Nephron (organoid): ENCODE data around the gene SEZ6L.

Experiments used
- H3K27ac Mint-ChIP-seq, 3 experiments: 2 replicates each; pipeline ENCODE4 v1.8.0; 2020; ENCODE audit warnings: mixed read lengths in 3 of 3, mild to moderate bottlenecking in 2 of 3, moderate library complexity in 1 of 3
- H3K27me3 Mint-ChIP-seq: 2 replicates; pipeline ENCODE4 v1.8.0; 2021; ENCODE audit warnings: low read depth, mild to moderate bottlenecking, moderate library complexity, mixed read lengths
- H3K36me3 Mint-ChIP-seq: 2 replicates; pipeline ENCODE4 v1.8.0; 2020; ENCODE audit warnings: low read depth, mixed read lengths
- H3K4me1 Mint-ChIP-seq: 2 replicates; pipeline ENCODE4 v1.8.0; 2020; ENCODE audit warnings: mixed read lengths
- H3K4me3 Mint-ChIP-seq, 3 experiments: 2 replicates each; pipeline ENCODE4 v1.8.0; 2020; ENCODE audit warnings: mild to moderate bottlenecking in 3 of 3, mixed read lengths in 3 of 3, moderate library complexity in 2 of 3
- H3K9me3 Mint-ChIP-seq: 2 replicates; pipeline ENCODE4 v1.8.0; 2020; ENCODE audit warnings: mixed read lengths
- CTCF ChIP-seq, 3 experiments: fragments of 200-600 bp; sonication (generic); IDR thresholded peaks; one replicate each; pipeline ENCODE4 v1.5.0; 2021; ENCODE audit warnings: antibody characterized with exemption in 3 of 3; ENCODE audit not compliant: unreplicated experiment in 3 of 3

SEZ6L gene

DNA sequence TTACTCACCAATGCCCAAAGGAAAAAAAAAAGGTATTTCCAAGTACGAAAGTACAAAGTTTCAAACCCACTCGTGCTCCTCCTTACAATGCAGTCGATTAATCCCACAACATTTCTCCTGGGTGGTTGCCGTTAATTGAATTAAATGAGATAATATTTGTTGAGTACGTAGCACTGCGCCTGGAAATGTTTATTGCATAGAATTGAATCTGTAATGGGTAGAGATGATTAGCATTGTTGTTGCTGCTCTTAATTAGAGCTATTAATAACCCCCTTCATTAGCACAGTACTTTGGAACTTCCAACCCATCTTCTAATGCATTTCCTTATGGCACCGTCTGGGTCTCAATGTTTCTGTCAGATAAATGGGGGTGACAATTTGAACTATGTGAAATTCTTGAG is 77.3 kb downstream of the SEZ6L start:
- no peak overlapping the region for H3K4me3 Mint-ChIP-seq
- H3K4me1 Mint-ChIP-seq: no peaks in the 10 kb centered on the region
- H3K27ac Mint-ChIP-seq: no peak overlapping the region
- peaks cover 35% of the 10 kb centered on the region for H3K27me3 Mint-ChIP-seq
- H3K36me3 Mint-ChIP-seq: no peaks in the 10 kb centered on the region
- TF ChIP-seq CTCF (IDR thresholded peaks at IDR 0.05; ENCODE audit: unreplicated experiment in 3 of 3): no peak
- H3K9me3 Mint-ChIP-seq: peaks cover 3% of the 10 kb centered on the region

- Mint-ChIP-seq H3K27me3 (peaks cover 16% of the 10 kb centered on the region), H3K27ac (no peak overlapping the region), H3K4me3 (no peak overlapping the region), H3K9me3 (peaks cover 3% of the 10 kb centered on the region), H3K4me1 (no peaks in the 10 kb centered on the region), H3K36me3 (no peaks in the 10 kb centered on the region)
- TF ChIP-seq CTCF (IDR thresholded peaks at IDR 0.05; ENCODE audit: unreplicated experiment in 3 of 3): no peak
Measured at GRCh38 chr22:26251869-26252268, 82.6 kb downstream of the SEZ6L start.

- Mint-ChIP-seq H3K27ac (no peak overlapping the region), H3K36me3 (no peaks in the 10 kb centered on the region), H3K27me3 (peaks cover 13% of the 10 kb centered on the region), H3K4me3 (no peak overlapping the region), H3K4me1 (no peaks in the 10 kb centered on the region), H3K9me3 (no peaks in the 10 kb centered on the region)
- TF ChIP-seq CTCF (IDR thresholded peaks at IDR 0.05; ENCODE audit: unreplicated experiment in 3 of 3): no peak
Measured at GRCh38 chr22:26259510-26259909, 90.2 kb downstream of the SEZ6L start.

DNA sequence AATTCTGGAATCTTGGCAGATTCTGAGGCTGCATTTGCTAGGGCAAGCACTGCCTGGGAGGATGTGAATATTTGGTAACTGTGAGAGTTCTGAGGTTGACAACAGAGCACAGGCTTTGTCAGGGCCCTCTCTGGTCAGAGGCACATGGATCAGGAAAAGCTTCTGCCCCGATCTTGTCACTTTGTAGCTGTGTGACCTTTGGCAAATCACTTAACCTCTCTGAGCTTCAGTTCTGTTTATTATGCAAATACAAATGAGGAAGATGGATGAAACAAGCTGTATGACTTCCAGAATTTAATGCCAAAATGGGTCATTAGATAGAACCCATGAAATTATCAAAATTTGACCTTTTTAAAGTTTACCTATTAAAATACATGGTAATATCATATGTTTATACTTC is 94.9 kb downstream of the SEZ6L start:
- Mint-ChIP-seq H3K9me3 (no peaks in the 10 kb centered on the region), H3K4me3 (no peak overlapping the region), H3K27ac (no peak overlapping the region), H3K36me3 (no peaks in the 10 kb centered on the region), H3K4me1 (no peaks in the 10 kb centered on the region), H3K27me3 (peaks cover 5% of the 10 kb centered on the region)
- no peak for TF ChIP-seq CTCF (IDR thresholded peaks at IDR 0.05; ENCODE audit: unreplicated experiment in 3 of 3)

DNA sequence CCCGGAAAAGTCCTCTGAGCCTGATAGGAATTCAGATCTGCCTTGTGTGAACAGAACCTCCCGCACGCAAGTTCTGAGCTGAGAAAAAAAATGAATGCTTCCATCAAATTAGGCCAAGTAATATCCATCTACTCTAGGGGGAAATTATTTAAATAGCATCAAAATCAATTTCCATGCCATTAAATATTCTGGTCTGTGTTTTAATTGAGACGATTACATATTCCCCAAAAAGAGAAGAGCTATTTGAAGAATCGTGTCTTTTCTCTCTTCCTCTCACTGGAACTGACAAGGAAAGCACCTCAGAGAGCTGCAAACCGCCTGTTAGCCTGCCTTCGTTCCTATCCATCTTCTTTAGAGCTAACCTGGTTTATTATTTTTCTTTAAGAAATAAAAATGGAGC is 96.0 kb downstream of the SEZ6L start:
- Mint-ChIP-seq H3K9me3 (no peaks in the 10 kb centered on the region), H3K27ac (no peak overlapping the region), H3K27me3 (peaks cover 9% of the 10 kb centered on the region), H3K4me3 (no peak overlapping the region), H3K4me1 (no peaks in the 10 kb centered on the region), H3K36me3 (no peaks in the 10 kb centered on the region)
- no peak for TF ChIP-seq CTCF (IDR thresholded peaks at IDR 0.05; ENCODE audit: unreplicated experiment in 3 of 3)

- no peak for TF ChIP-seq CTCF (IDR thresholded peaks at IDR 0.05; ENCODE audit: unreplicated experiment in 3 of 3)
- Mint-ChIP-seq H3K27ac (no peak overlapping the region), H3K9me3 (no peaks in the 10 kb centered on the region), H3K4me3 (no peak overlapping the region), H3K4me1 (no peaks in the 10 kb centered on the region), H3K27me3 (peaks cover 9% of the 10 kb centered on the region), H3K36me3 (no peaks in the 10 kb centered on the region)
Measured at GRCh38 chr22:26265909-26266308, 96.6 kb downstream of the SEZ6L start.
